Ascending aorta (tissue), 2 donors: ENCODE data around the gene TEP1. TPM values are rescaled to one million over a fixed set of nuclear protein-coding genes. Genes with fewer than 3 reads are reported as not detected.

Experiments
- DNase-seq, 2 donors: peaks; one replicate each; pipeline ENCODE4 v3.0.0-alpha.2; 2019; ENCODE audit warnings: low spot score in 2 of 2
- H3K27ac ChIP-seq, 2 donors: fragments of 200-600 bp; sonication (generic); one replicate each; pipeline ENCODE4 v1.5.1; 2016 to 2017; ENCODE audit warnings: mild to moderate bottlenecking in 1 of 2
- H3K27me3 ChIP-seq: fragments of 200-600 bp; sonication (generic); one replicate; pipeline ENCODE4 v1.5.1; 2017
- H3K36me3 ChIP-seq, 2 donors: fragments of 200-600 bp; sonication (generic); one replicate each; pipeline ENCODE4 v1.5.1; 2016
- H3K4me1 ChIP-seq, 2 donors: fragments of 200-600 bp; sonication (generic); one replicate each; pipeline ENCODE4 v1.5.1; 2016 to 2017; ENCODE audit warnings: mild to moderate bottlenecking in 1 of 2
- H3K4me3 ChIP-seq, 2 donors: fragments of 200-600 bp; sonication (generic); one replicate each; pipeline ENCODE4 v1.5.1; 2016 to 2017; ENCODE audit warnings: mild to moderate bottlenecking in 1 of 2
- H3K9me3 ChIP-seq, 2 donors: fragments of 200-600 bp; sonication (generic); one replicate each; pipeline ENCODE4 v1.5.1; 2016
- intact Hi-C: fragments of 100-400 bp; cut with DNase I; formaldehyde crosslinking; loops from one replicate; pipeline ENCODE4 v1.15.1; 2023
- total RNA-seq: library from RNA; depleted of rRNA; stranded (reverse); fragments of >200 nt; gene quantifications from one replicate; pipeline ENCODE4 v1.1.0, GENCODE V29; 2016
- TF ChIP-seq, protein P1 (sequence below), 3 experiments: fragments of 200-600 bp in 2 of 3; fragments of 450-650 bp in 1 of 3; sonication (generic) in 2 of 3; IDR thresholded peaks; one replicate each; pipeline ENCODE4 v1.5.1; 2016 to 2019; ENCODE audit warnings: antibody characterized with exemption in 3 of 3, mild to moderate bottlenecking in 1 of 3, moderate library complexity in 1 of 3

The TEP1 gene
- total RNA-seq, 1 donor from 2014 or later: 43.7 TPM

DNA sequence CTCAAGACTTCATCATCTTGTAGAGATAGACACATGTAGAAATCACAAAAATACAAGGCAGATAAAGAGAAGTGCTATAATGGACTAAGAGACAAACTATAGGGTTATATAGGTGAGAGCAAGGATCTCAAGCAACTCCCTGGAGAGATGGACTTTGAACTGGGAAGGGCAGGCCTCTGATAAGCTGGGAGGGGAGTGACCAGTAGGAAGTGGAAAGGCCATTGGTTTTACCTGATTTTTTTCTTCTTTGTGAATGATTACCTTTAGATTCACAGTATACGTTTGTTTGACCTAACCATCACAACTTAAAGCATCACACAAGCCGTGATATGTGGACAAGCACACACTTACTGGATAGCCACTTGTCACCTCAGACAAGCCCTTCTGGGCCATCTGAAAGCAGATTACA is 5.2 kb upstream of the TEP1 start:
- Histone ChIP-seq H3K4me3 (no peak overlapping the region), H3K27me3 (no peaks in the 10 kb centered on the region), H3K4me1 (peaks cover 0 to 3% of the 10 kb centered on the region in 2 donors), H3K9me3 (no peaks in the 10 kb centered on the region), H3K27ac (no peak overlapping the region), H3K36me3 (no peaks in the 10 kb centered on the region)
- intact Hi-C loops: loop anchor here (10.0 kb wide), 1 partner anchor 116 kb away; no protein-coding TSS in a partner anchor
- TF ChIP-seq, protein P1, sequence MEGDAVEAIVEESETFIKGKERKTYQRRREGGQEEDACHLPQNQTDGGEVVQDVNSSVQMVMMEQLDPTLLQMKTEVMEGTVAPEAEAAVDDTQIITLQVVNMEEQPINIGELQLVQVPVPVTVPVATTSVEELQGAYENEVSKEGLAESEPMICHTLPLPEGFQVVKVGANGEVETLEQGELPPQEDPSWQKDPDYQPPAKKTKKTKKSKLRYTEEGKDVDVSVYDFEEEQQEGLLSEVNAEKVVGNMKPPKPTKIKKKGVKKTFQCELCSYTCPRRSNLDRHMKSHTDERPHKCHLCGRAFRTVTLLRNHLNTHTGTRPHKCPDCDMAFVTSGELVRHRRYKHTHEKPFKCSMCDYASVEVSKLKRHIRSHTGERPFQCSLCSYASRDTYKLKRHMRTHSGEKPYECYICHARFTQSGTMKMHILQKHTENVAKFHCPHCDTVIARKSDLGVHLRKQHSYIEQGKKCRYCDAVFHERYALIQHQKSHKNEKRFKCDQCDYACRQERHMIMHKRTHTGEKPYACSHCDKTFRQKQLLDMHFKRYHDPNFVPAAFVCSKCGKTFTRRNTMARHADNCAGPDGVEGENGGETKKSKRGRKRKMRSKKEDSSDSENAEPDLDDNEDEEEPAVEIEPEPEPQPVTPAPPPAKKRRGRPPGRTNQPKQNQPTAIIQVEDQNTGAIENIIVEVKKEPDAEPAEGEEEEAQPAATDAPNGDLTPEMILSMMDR (IDR thresholded peaks at IDR 0.05): no peak
- no peak for DNase-seq

DNA sequence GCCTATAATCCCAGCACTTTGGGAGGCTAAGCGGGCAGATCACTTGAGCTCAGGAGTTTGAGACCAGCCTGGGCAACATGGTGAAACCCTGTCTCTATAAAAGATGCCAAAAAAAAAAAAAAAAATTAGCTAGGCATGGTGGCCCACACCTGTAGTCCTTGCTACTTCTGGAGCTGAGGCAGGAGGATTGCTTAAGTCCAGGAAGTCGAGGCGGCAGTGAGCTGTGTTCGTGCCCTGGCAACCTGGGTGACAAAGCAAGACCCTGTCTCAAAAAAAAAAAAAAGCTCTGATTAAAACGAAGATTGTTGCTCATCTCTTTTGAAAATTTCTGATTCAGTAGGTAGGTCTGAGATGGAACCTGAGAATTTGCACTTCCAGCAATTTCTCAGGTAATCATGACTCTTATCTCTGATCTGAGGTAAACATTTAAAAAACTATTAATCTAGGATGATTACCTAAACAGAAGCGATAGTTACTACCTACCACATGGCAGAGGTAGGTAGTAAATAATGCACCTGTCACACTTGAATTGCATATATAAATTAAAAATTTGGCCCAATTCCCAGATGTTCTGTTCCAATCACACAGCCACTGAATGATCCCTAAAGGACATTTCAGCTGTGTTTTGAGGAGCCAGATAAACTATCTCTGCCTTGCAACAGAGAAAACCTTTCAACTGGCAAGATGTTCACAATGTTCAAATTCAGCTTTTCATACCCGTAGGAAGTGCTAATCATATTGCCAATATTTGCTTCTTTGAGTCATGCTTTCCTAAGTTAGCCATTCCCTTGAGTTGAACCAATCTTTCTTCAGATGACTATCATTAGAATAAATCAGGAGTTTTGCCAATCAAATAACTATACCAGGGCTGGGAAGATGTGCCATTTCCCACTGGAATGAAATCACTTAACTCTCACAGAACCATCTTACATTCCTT is 4.2 kb upstream of the TEP1 start:
- Histone ChIP-seq H3K27me3 (no peaks in the 10 kb centered on the region), H3K27ac (no peak overlapping the region), H3K4me3 (no peak overlapping the region), H3K36me3 (no peaks in the 10 kb centered on the region), H3K4me1 (peaks cover 0 to 3% of the 10 kb centered on the region in 2 donors), H3K9me3 (no peaks in the 10 kb centered on the region)
- TF ChIP-seq, protein P1 (IDR thresholded peaks at IDR 0.05): no peak
- intact Hi-C loops: loop anchor here (10.0 kb wide), 1 partner anchor 117 kb away; no protein-coding TSS in a partner anchor
- DNase-seq: no peak

DNA sequence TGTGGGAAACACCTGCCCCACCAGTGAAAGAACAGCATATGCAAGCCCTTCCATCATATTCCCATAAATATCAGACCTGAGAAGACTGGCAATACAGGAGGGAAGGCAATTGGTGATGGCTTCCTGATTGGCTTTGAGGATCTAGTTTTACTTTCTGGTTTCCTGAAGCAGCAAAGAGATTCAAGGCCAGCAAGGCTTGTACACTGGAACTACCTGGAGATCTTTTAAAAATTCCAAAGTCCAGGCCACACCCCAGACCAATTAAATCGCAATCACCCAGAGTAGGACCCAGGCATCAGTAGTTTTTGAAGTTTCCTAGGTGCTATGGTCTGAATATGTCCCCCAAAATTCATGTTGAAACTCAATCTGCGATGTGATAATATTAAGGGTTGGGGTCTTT is 2.9 kb upstream of the TEP1 start:
- Histone ChIP-seq H3K9me3 (no peaks in the 10 kb centered on the region), H3K4me1 (peaks cover 0 to 5% of the 10 kb centered on the region in 2 donors), H3K27me3 (no peaks in the 10 kb centered on the region), H3K36me3 (no peaks in the 10 kb centered on the region), H3K4me3 (no peak overlapping the region), H3K27ac (peak overlapping the region in 1 of 2 donors; percentile 26)
- TF ChIP-seq, protein P1 (IDR thresholded peaks at IDR 0.05): no peak
- no peak for DNase-seq
- intact Hi-C loops: loop anchor here (10.0 kb wide), 1 partner anchor 119 kb away; no protein-coding TSS in a partner anchor

DNA sequence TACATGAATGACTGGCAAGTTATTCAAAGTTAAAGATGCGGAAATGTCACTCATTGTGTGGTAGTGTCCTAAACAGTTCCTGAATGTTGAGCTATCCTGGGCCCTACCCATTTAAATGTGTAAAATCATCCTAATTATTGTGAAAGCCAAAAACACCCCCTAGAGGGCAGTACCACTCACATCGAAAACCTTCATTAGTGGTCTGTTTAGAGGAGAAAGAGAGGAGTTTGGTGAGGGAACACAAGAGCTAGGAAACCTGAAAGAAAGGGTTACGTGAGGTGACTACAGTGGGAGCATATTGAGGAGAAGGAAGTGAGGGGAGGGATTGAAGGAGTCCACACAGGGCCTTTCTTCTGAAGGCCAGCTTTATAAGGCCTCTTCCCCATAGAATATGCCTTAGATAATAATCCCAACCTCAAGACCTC is 2.5 kb upstream of the TEP1 start:
- intact Hi-C loops: loop anchor here (10.0 kb wide), 1 partner anchor 119 kb away; no protein-coding TSS in a partner anchor
- H3K36me3 ChIP-seq: no peaks in the 10 kb centered on the region
- no peaks in the 10 kb centered on the region for H3K27me3 ChIP-seq
- H3K4me3 ChIP-seq: no peak overlapping the region
- peak overlapping the region in 1 of 2 donors; percentile 26 for H3K27ac ChIP-seq
- H3K4me1 ChIP-seq: peaks cover 0 to 5% of the 10 kb centered on the region in 2 donors
- no peak for DNase-seq
- TF ChIP-seq, protein P1 (IDR thresholded peaks at IDR 0.05): peak; percentile 28 to 67 (median 41)
- no peaks in the 10 kb centered on the region for H3K9me3 ChIP-seq

DNA sequence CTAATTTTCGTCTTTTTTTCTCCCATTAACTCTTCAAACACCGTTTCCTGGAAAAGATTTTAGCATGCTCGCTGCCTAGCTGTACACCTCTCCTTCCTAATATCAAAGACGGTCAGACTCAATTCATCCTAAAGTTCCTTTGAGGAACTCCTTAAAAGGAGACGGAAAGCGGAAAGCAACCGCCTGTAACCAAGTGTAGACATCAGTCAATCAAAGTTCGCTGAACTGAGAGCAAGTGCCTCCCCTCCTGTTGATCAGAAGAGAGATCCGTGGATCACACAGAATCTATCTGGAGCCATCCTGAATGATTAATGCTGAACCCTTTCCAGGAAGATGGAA is 412 bp upstream of the TEP1 start:
- H3K27ac ChIP-seq: peak overlapping the region; percentile 97 to 98
- no peaks in the 10 kb centered on the region for H3K36me3 ChIP-seq
- no peaks in the 10 kb centered on the region for H3K27me3 ChIP-seq
- H3K4me1 ChIP-seq: peaks cover 0 to 5% of the 10 kb centered on the region in 2 donors
- H3K9me3 ChIP-seq: no peaks in the 10 kb centered on the region
- intact Hi-C loops: loop anchor here (1.0 to 10.0 kb wide), 6 partner anchors 42 to 574 kb away; partner anchors contain the start of genes APEX1, METTL17, PARP2 and RNASE4
- H3K4me3 ChIP-seq: peak overlapping the region; percentile 85 to 88
- TF ChIP-seq, protein P1 (IDR thresholded peaks at IDR 0.05): no peak
- no peak for DNase-seq
